ENCODE measurements around the gene ADPRM. TPM values are rescaled to one million over a fixed set of nuclear protein-coding genes. Genes with fewer than 3 reads are reported as not detected.
A peak's percentile ranks its signal among the peaks of the same experiment; 100 is the strongest.

The ADPRM gene
- total RNA-seq, 1 donor from 2014 or later = 7.9 TPM

DNA sequence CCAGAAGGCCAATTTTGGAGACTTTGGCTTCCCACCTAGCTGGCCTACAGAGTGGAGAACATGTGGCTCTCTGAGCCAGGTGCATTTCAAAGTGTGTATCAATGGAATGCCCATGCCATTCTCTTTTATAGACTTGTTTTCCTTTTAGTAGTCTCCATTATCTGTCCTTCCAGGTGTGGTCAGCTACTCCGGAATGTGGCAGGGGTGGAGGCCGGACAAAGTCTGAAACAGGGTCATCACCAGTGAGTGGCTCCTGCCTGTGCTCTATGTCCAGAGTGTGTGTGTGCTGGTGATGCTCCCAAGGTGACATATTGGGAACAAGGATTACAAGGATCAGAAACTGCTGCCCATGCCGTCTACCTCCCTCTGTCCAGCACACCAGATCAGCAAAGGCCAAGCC, 36.3 kb downstream of the ADPRM start:
- no peak for TF ChIP-seq CTCF (IDR thresholded peaks at IDR 0.05; ENCODE audit: partially characterized antibody, unreplicated experiment)
- Mint-ChIP-seq H3K27me3 (ENCODE audit: unreplicated experiment) (peaks cover 3% of the 10 kb centered on the region), H3K27ac (ENCODE audit: unreplicated experiment) (no peak overlapping the region), H3K36me3 (ENCODE audit: unreplicated experiment) (no peaks in the 10 kb centered on the region), H3K9me3 (ENCODE audit: unreplicated experiment) (peaks cover 6% of the 10 kb centered on the region), H3K4me3 (ENCODE audit: unreplicated experiment) (no peak overlapping the region), H3K4me1 (ENCODE audit: low read depth, unreplicated experiment) (peaks cover 6% of the 10 kb centered on the region)
- DNase-seq = no peak

- no peak for TF ChIP-seq CTCF (IDR thresholded peaks at IDR 0.05; ENCODE audit: partially characterized antibody, unreplicated experiment)
- Mint-ChIP-seq H3K4me3 (ENCODE audit: unreplicated experiment) (no peak overlapping the region), H3K36me3 (ENCODE audit: unreplicated experiment) (no peaks in the 10 kb centered on the region), H3K27ac (ENCODE audit: unreplicated experiment) (no peak overlapping the region), H3K27me3 (ENCODE audit: unreplicated experiment) (peaks cover 5% of the 10 kb centered on the region), H3K4me1 (ENCODE audit: low read depth, unreplicated experiment) (peaks cover 13% of the 10 kb centered on the region), H3K9me3 (ENCODE audit: unreplicated experiment) (peaks cover 3% of the 10 kb centered on the region)
- DNase-seq = no peak
Measured at GRCh38 chr17:10735251-10735650, 37.9 kb downstream of the ADPRM start.

DNA sequence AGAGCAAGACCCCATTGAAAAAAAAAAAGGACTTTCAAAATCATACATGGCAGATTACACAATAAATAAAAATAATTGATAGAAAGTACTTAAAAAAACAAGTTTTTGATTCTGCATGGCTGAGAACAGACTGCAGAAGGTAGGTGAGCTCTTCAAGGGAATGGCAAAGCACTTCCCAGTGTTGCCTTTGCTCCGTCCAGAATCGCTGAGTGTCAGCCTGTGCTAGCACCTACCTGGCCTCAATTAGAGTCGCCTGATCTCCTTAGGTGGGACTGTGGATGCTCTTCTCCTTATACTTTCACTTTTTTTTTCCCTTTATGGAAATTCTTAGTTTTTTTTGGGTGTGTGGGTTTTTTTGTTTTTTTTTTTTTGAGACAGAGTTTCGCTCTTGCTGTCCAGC, 38.4 kb downstream of the ADPRM start:
- H3K27me3 Mint-ChIP-seq (ENCODE audit: unreplicated experiment) = peaks cover 5% of the 10 kb centered on the region
- no peak overlapping the region for H3K27ac Mint-ChIP-seq (ENCODE audit: unreplicated experiment)
- no peak for TF ChIP-seq CTCF (IDR thresholded peaks at IDR 0.05; ENCODE audit: partially characterized antibody, unreplicated experiment)
- peaks cover 3% of the 10 kb centered on the region for H3K9me3 Mint-ChIP-seq (ENCODE audit: unreplicated experiment)
- no peaks in the 10 kb centered on the region for H3K36me3 Mint-ChIP-seq (ENCODE audit: unreplicated experiment)
- H3K4me1 Mint-ChIP-seq (ENCODE audit: low read depth, unreplicated experiment) = peaks cover 11% of the 10 kb centered on the region
- no peak overlapping the region for H3K4me3 Mint-ChIP-seq (ENCODE audit: unreplicated experiment)
- no peak for DNase-seq

DNA sequence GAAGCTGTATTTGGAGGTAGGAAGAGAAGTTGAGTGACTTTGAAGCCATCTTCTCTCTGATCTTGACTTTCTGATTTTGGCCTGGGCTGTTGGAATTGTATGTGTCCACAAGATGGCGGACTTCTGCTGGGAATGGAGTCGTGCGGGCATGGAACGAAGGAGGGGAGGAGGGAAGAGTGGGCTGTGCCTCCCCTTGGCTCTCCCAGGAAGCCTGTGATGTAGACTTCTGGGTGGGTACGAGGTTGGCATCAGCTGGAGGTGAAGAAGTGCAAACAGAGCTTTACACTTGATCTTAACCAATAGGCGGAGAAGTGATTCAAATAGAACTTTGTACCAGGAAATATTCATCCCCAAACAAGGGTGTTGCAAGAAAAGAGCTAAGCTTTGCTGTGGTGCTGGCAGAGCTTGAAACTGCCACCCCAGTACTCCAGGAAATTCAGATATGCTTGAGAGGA, 39.8 kb downstream of the ADPRM start:
- H3K4me1 Mint-ChIP-seq (ENCODE audit: low read depth, unreplicated experiment) = peaks cover 8% of the 10 kb centered on the region
- peaks cover 3% of the 10 kb centered on the region for H3K9me3 Mint-ChIP-seq (ENCODE audit: unreplicated experiment)
- H3K4me3 Mint-ChIP-seq (ENCODE audit: unreplicated experiment) = no peak overlapping the region
- no peaks in the 10 kb centered on the region for H3K36me3 Mint-ChIP-seq (ENCODE audit: unreplicated experiment)
- TF ChIP-seq CTCF (IDR thresholded peaks at IDR 0.05; ENCODE audit: partially characterized antibody, unreplicated experiment) = peak; percentile 70
- peak; percentile 69 for DNase-seq
- H3K27ac Mint-ChIP-seq (ENCODE audit: unreplicated experiment) = no peak overlapping the region
- H3K27me3 Mint-ChIP-seq (ENCODE audit: unreplicated experiment) = peaks cover 7% of the 10 kb centered on the region

GRCh38 chr17:10737736-10738135, 40.3 kb downstream of the ADPRM start:
- peaks cover 7% of the 10 kb centered on the region for H3K27me3 Mint-ChIP-seq (ENCODE audit: unreplicated experiment)

More at GRCh38 chr17:10737736-10738135, 40.3 kb downstream of the ADPRM start:
- no peak for TF ChIP-seq CTCF (IDR thresholded peaks at IDR 0.05; ENCODE audit: partially characterized antibody, unreplicated experiment)
- Mint-ChIP-seq H3K36me3 (ENCODE audit: unreplicated experiment) (no peaks in the 10 kb centered on the region), H3K9me3 (ENCODE audit: unreplicated experiment) (peaks cover 3% of the 10 kb centered on the region), H3K4me3 (ENCODE audit: unreplicated experiment) (no peak overlapping the region), H3K27ac (ENCODE audit: unreplicated experiment) (no peak overlapping the region), H3K4me1 (ENCODE audit: low read depth, unreplicated experiment) (peaks cover 8% of the 10 kb centered on the region)
- DNase-seq = no peak

All from glutamatergic neuron (in vitro differentiated cells).